Iris pigment epithelial cell (primary cell): ENCODE data around the gene VTA1.

Experiments used
- DNase-seq: peaks from one replicate; pipeline ENCODE4 v3.0.0-alpha.2; 2011; ENCODE audit warnings: low read depth

VTA1 gene

DNA sequence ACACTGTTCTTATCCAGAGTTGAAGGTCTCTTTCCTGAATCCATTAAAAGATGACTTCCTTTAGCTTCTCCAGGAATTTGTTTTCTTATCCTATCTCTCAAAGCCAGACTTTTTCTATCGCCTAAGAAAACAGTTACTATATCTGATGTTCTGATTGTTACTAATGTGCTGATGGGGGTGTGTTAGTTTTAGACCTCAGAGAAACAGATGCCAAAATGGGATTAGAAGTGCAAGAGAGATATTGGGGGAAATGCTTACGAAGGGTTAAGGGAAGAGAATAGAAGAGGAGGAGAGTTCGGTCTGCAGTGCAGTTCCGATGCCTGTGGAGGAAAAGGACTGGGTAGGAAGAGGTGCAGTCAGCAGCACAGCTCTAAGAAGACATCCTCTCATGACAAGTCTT, 119.0 kb downstream of the VTA1 start:
- DNase-seq = no peak

DNA sequence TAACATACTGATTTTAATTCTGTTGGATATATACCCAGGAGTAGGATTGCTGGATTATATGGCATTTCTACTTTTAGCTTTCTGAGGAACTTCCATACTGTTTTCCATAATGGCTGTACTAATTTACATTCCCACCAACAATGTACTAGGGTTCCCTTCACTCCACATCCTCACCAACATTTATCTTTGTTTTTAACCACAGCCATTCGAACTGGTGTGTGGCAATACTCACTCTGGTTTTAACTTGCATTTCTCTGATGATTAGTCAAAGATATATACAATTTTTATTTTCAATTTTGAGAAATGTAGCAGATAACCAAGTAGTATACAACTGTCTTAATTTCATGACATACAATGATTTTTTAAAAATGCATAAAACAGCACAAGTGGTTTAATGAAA, 124.4 kb downstream of the VTA1 start:
- DNase-seq = peak; percentile 43
